Stimulated activated CD4-positive, alpha-beta T cell treated with anti-CD3 and anti-CD28 coated beads, Interleukin-1b, Interleukin-23, amount 100 ng/mL, for 24 hours (primary cell): ENCODE results near the gene ACTA1.
"Not testable (repeated sequence)": the region's sequence is repeated elsewhere in the genome, so short reads cannot be mapped to it uniquely, and the experiment has no call there.

ENCODE experiments used
- DNase-seq, 4 experiments: peaks; one replicate each; pipeline ENCODE4 v3.0.0-alpha.2; 2020; ENCODE audit warnings: low read depth in 4 of 4, low spot score in 1 of 4

The ACTA1 gene

GRCh38 chr1:229409616-229410369 lies 24.1 kb downstream of the ACTA1 start:
- DNase-seq = no peak

- no peak for DNase-seq
Measured at GRCh38 chr1:229408458-229409037, 25.3 kb downstream of the ACTA1 start.

GRCh38 chr1:229407206-229408026 lies 26.5 kb downstream of the ACTA1 start:
- DNase-seq = no peak

GRCh38 chr1:229406798-229407197 lies 27.1 kb downstream of the ACTA1 start:
- DNase-seq = no peak

- no peak for DNase-seq
Measured at GRCh38 chr1:229403573-229403972, 30.3 kb downstream of the ACTA1 start.

- no peak for DNase-seq
Measured at GRCh38 chr1:229402993-229403392, 30.9 kb downstream of the ACTA1 start.

- not testable (repeated sequence) for DNase-seq
Measured at GRCh38 chr1:229402329-229402728, 31.6 kb downstream of the ACTA1 start.

GRCh38 chr1:229397762-229398161 lies 36.1 kb downstream of the ACTA1 start:
- no peak for DNase-seq

GRCh38 chr1:229396585-229397206 lies 37.2 kb downstream of the ACTA1 start:
- no peak for DNase-seq

GRCh38 chr1:229394517-229394916 lies 39.4 kb downstream of the ACTA1 start:
- DNase-seq = not testable (repeated sequence)

- DNase-seq = no peak
Measured at GRCh38 chr1:229392936-229393335, 41.0 kb downstream of the ACTA1 start.

GRCh38 chr1:229390130-229390529 lies 43.8 kb downstream of the ACTA1 start:
- no peak for DNase-seq

GRCh38 chr1:229388897-229389580 lies 44.9 kb downstream of the ACTA1 start:
- no peak for DNase-seq

- no peak for DNase-seq
Measured at GRCh38 chr1:229385853-229386456, 47.9 kb downstream of the ACTA1 start.

- no peak for DNase-seq
Measured at GRCh38 chr1:229384822-229385221, 49.1 kb downstream of the ACTA1 start.

GRCh38 chr1:229383961-229384360 lies 49.9 kb downstream of the ACTA1 start:
- DNase-seq = no peak

- no peak for DNase-seq
Measured at GRCh38 chr1:229383188-229383587, 50.7 kb downstream of the ACTA1 start.
